ENCODE data around the gene CRIP1.

DNA sequence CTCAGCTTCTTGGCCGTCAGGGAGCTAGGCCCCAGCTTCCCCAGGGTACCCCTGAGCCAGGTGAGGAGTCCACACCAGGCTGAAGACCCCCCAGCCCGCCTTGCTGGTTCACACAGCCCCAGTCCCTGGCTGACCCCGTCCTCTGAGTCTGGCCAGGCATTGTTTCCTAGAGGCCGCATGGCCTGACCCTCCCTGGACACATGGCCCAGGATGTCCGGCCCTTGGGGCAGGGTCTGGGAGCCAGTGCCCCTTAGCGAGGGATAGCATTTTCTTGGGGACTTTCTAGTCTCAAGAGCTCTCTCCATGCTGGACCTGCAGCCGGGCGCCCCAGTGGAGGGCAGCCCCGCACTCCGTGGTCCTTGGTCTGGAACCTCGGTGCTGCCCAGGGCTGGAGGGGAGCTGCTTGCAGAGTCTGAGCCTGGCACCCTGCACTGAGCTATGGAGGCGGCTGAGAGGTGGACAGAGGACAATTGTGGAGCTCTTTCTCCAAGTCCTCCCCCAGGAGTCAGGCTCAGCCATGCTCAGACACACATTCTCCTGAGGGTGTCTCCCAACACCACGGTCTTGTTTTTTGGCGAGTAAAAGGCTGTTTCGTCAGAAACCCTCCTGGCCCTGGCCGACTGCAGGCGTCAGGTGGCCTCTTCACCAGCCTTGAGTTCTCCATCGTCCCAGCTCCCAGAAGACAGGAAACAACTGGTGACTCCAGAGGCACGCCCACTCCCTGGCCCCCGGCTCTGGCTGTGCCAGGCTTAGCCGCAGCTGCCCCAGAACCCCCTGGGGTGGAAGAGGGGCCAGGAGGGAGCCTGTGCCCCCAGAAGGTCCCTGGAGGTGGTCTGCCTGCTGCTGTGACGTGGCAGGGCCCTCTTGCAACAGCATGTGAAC lies 29.7 kb upstream of the CRIP1 start:
- TF ChIP-seq, protein P1, sequence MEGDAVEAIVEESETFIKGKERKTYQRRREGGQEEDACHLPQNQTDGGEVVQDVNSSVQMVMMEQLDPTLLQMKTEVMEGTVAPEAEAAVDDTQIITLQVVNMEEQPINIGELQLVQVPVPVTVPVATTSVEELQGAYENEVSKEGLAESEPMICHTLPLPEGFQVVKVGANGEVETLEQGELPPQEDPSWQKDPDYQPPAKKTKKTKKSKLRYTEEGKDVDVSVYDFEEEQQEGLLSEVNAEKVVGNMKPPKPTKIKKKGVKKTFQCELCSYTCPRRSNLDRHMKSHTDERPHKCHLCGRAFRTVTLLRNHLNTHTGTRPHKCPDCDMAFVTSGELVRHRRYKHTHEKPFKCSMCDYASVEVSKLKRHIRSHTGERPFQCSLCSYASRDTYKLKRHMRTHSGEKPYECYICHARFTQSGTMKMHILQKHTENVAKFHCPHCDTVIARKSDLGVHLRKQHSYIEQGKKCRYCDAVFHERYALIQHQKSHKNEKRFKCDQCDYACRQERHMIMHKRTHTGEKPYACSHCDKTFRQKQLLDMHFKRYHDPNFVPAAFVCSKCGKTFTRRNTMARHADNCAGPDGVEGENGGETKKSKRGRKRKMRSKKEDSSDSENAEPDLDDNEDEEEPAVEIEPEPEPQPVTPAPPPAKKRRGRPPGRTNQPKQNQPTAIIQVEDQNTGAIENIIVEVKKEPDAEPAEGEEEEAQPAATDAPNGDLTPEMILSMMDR (IDR thresholded peaks at IDR 0.05): no peak
- TF ChIP-seq POLR2AphosphoS5 (IDR thresholded peaks at IDR 0.05): no peak

Measured in stomach (tissue), 4 donors.